ENCODE data around the gene GPR78. TPM values are rescaled to one million over a fixed set of nuclear protein-coding genes. Genes with fewer than 3 reads are reported as not detected.

The GPR78 gene
- total RNA-seq, 2 donors from 2014 or later, result not detected

- Histone ChIP-seq H3K4me1 (no peaks in the 10 kb centered on the region), H3K36me3 (no peaks in the 10 kb centered on the region), H3K9ac (ENCODE audit: low read depth in 2 of 2, low read length in 2 of 2) (no peak overlapping the region), H3K27ac (no peak overlapping the region), H3K9me3 (no peaks in the 10 kb centered on the region), H3K27me3 (no peaks in the 10 kb centered on the region), H3K4me3 (no peak overlapping the region)
- TF ChIP-seq, protein P1, sequence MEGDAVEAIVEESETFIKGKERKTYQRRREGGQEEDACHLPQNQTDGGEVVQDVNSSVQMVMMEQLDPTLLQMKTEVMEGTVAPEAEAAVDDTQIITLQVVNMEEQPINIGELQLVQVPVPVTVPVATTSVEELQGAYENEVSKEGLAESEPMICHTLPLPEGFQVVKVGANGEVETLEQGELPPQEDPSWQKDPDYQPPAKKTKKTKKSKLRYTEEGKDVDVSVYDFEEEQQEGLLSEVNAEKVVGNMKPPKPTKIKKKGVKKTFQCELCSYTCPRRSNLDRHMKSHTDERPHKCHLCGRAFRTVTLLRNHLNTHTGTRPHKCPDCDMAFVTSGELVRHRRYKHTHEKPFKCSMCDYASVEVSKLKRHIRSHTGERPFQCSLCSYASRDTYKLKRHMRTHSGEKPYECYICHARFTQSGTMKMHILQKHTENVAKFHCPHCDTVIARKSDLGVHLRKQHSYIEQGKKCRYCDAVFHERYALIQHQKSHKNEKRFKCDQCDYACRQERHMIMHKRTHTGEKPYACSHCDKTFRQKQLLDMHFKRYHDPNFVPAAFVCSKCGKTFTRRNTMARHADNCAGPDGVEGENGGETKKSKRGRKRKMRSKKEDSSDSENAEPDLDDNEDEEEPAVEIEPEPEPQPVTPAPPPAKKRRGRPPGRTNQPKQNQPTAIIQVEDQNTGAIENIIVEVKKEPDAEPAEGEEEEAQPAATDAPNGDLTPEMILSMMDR (IDR thresholded peaks at IDR 0.05), result no peak
- intact Hi-C loops (cut with DNase I), result no loop called here
- DNase-seq, result no peak
These were observed 2.2 kb downstream of the GPR78 start for GRCh38 chr4:8582436-8582835.

DNA sequence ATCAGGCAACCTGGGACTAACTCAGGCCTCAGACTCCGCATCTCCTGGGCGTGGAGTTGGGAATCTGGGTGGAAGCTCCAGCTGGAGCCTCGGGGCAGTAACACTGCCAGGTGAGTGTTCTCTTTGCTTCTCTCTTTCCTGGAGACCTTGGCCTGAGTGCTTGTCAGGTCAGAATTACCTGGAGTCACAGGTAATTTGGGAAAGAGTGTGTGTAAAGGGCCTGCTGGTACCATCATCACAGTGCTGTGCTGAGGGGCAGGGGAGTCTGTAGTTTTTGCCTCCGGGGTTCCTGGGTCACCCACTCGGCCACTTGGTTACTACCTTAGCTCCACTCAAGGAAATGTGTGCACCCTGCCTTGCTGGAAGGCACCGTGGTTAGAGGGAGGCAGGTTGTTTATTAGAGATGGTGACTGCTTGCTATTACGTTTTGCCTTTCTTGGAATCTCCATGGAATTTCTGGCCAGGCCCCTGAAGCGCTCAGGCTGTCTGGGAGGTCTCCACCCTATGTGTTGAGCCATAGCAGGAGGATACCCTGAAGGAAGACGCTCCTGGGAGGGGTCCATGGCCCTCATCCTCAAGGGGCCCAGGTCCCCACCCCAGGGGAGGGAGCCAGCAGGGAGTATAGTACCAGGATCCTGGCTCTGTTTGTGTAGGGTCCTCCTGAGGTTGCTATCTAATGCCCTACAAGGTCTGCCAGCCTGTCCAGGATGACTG, 2.9 kb downstream of the GPR78 start:
- Histone ChIP-seq H3K36me3 (no peaks in the 10 kb centered on the region), H3K9ac (ENCODE audit: low read depth in 2 of 2, low read length in 2 of 2) (no peak overlapping the region), H3K4me1 (no peaks in the 10 kb centered on the region), H3K27ac (no peak overlapping the region), H3K9me3 (no peaks in the 10 kb centered on the region), H3K27me3 (no peaks in the 10 kb centered on the region), H3K4me3 (no peak overlapping the region)
- TF ChIP-seq, protein P1 (IDR thresholded peaks at IDR 0.05), result no peak
- intact Hi-C loops (cut with DNase I), result no loop called here
- DNase-seq, result no peak

DNA sequence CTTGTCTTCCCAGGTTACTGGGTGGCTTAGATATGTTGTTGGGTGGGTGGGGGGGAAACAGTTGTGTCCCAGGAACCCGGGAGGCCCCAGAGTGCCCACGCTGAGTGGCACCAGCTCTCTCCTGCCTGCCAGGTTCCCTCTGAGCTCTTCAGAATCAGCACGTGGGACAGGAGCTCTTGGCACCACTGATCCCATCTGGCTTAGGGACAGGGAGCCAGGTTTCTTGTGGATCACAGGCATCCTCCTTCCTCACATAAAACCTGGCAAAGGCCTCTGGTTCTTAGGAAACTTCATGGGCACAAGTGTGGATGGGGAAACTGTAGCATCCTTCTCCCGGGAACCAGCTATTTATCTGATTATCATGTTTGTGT, 3.4 kb downstream of the GPR78 start:
- DNase-seq, result no peak
- Histone ChIP-seq H3K4me3 (no peak overlapping the region), H3K27me3 (no peaks in the 10 kb centered on the region), H3K27ac (no peak overlapping the region), H3K4me1 (no peaks in the 10 kb centered on the region), H3K9me3 (no peaks in the 10 kb centered on the region), H3K9ac (ENCODE audit: low read depth in 2 of 2, low read length in 2 of 2) (no peak overlapping the region), H3K36me3 (no peaks in the 10 kb centered on the region)
- intact Hi-C loops (cut with DNase I), result no loop called here
- TF ChIP-seq, protein P1 (IDR thresholded peaks at IDR 0.05), result no peak

GRCh38 chr4:8585186-8585585, 5.0 kb downstream of the GPR78 start:
- Histone ChIP-seq H3K27ac (no peak overlapping the region), H3K9ac (ENCODE audit: low read depth in 2 of 2, low read length in 2 of 2) (no peak overlapping the region), H3K4me3 (no peak overlapping the region), H3K9me3 (no peaks in the 10 kb centered on the region), H3K4me1 (no peaks in the 10 kb centered on the region), H3K36me3 (no peaks in the 10 kb centered on the region), H3K27me3 (no peaks in the 10 kb centered on the region)
- DNase-seq, result no peak
- intact Hi-C loops (cut with DNase I), result no loop called here
- TF ChIP-seq, protein P1 (IDR thresholded peaks at IDR 0.05), result no peak

DNA sequence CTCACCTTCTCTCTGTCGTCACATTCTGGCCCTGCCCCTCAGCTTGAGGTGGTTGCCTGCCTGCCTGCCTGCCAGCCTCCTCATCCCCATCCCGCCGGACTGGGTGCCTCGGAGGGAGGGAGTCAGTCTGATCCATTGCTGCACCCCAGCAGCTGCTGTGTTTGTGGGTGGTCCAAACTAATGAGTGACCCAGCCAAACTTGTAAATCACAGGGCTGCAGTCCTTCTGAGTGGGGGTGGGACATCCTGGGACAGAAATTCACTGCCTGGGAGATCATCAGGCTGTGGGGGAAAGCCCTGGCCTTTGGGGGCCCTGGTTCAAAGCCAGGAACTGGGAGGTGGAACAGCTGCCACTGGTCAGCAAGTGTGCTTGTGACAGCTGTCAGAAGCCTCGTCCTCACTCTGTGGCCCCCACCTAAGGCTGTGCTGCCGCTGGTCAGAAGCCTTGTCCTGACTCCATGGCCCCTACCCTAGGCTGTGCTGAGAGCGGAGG, 5.6 kb downstream of the GPR78 start:
- Histone ChIP-seq H3K36me3 (no peaks in the 10 kb centered on the region), H3K9ac (ENCODE audit: low read depth in 2 of 2, low read length in 2 of 2) (no peak overlapping the region), H3K9me3 (no peaks in the 10 kb centered on the region), H3K27ac (no peak overlapping the region), H3K27me3 (no peaks in the 10 kb centered on the region), H3K4me3 (no peak overlapping the region), H3K4me1 (no peaks in the 10 kb centered on the region)
- DNase-seq, result no peak
- TF ChIP-seq, protein P1 (IDR thresholded peaks at IDR 0.05), result no peak
- intact Hi-C loops (cut with DNase I), result no loop called here

Measured in colonic mucosa (tissue), 4 donors.